HAP-1 (cell line): ENCODE measurements around the gene RNF175.
A peak's percentile ranks its signal among the peaks of the same experiment; 100 is the strongest.

Source experiments
- DNase-seq, 2 experiments: peaks; one replicate each; pipeline ENCODE4 v3.0.0-alpha.2; 2016 to 2020; ENCODE audit warnings: low spot score in 2 of 2
- H3K27me3 ChIP-seq: fragments of 250-450 bp; sonication (Bioruptor Pico); 2 replicates; pipeline ENCODE4 v1.5.1; 2020; ENCODE audit warnings: low read depth, mild to moderate bottlenecking, moderate library complexity
- H3K36me3 ChIP-seq: fragments of 250-450 bp; sonication (Bioruptor Pico); replicated peaks from 2 replicates; pipeline ENCODE4 v1.5.1; 2020; ENCODE audit warnings: mild to moderate bottlenecking
- H3K4me1 ChIP-seq: fragments of 250-450 bp; sonication (Bioruptor Pico); 2 replicates; pipeline ENCODE4 v1.5.1; 2020; ENCODE audit warnings: mild to moderate bottlenecking
- H3K4me3 ChIP-seq: fragments of 250-450 bp; sonication (Bioruptor Pico); 2 replicates; pipeline ENCODE4 v1.5.1; 2020; ENCODE audit warnings: mild to moderate bottlenecking, moderate library complexity
- H3K9me3 ChIP-seq: fragments of 250-450 bp; sonication (Bioruptor Pico); 2 replicates; pipeline ENCODE4 v1.5.1; 2020; ENCODE audit warnings: mild to moderate bottlenecking, moderate library complexity
- in situ Hi-C: fragments of 300-500 bp; cut with MboI; formaldehyde crosslinking; loops from 3 replicates; pipeline ENCODE4 v1.14.3; 2020; ENCODE audit warnings: low sequenced_read_pairs, inconsistent platforms, mixed read lengths

RNF175 gene

DNA sequence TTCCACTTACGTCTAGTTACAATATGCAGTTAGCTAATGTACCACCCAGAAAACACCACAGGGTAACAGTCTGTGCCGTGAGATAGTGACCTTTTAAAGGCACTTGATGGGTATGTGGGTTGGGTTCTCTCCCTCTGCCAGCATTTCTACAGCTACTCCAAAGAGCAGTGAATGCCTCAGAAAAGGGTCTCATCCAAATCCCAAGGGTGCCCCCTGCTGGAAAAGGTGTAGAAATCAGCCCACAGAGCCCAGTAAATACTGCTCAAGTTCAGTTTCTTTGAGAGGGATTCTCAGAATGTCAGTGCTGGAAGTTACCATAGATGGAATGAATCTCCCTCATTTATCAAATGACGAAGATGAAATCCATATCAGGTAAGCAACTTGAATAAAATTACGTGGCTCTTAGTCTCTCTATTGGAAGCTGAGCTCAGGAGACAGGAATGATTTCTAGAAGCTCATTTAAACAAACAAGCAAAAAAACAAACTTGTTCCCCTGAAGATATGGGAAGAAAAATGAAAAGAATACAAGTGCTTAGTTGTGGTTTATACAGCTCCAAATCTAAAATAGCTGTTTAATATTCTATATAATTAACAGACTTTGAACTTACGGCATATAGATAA is 9.5 kb downstream of the RNF175 start:
- in situ Hi-C loops: no loop called here
- peak; percentile 72 to 83 for DNase-seq
- Histone ChIP-seq H3K4me1 (no peaks in the 10 kb centered on the region), H3K27me3 (no peaks in the 10 kb centered on the region), H3K36me3 (no peaks in the 10 kb centered on the region), H3K9me3 (no peaks in the 10 kb centered on the region), H3K4me3 (no peak overlapping the region)

DNA sequence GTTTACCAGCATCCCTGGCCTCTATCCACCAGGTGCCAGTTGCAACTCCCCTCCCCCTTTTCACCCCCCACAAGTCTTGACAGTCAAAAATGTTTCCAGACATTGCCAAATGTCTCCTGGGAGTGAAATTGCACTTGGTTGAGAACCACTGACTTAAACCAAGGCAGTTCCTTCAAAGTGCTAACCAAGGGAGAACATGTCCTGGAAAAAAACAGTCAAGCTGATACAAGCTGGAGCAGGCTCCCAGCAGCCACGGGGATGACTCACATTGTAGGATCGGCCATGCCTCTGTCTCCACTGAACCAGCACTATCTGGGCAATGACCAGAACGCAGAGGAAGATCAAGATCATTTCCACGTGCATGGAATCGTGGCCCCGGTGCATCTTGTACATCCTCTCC is 11.4 kb downstream of the RNF175 start:
- H3K36me3 ChIP-seq: no peaks in the 10 kb centered on the region
- no peak for DNase-seq
- in situ Hi-C loops: no loop called here
- H3K9me3 ChIP-seq: no peaks in the 10 kb centered on the region
- no peaks in the 10 kb centered on the region for H3K27me3 ChIP-seq
- no peaks in the 10 kb centered on the region for H3K4me1 ChIP-seq
- H3K4me3 ChIP-seq: no peak overlapping the region

DNA sequence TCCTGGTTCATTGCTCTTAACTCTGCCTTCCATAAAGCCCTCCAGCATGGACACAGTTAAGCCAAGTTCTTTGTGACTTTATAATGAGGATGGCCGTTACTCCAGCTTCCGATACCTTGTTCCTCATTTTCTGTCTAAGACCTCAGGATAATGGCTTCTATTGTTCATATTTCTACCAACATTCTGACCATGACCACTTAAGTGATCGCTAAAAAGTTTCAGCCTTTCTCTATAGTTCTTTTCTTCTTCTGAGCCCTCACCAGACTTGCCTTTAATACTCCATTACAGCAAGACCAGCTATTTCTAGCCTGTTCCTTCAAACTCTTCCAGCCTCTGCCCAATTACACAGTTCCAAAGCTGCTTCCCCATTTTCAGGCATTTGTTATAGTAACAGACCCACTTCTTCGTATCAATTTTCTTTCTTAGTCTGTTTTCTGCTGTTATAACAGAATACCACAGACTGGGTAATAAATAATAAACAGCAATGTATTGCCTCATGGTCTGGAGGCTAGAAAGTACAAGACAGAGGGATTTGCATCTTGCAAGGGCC is 12.3 kb downstream of the RNF175 start:
- Histone ChIP-seq H3K27me3 (no peaks in the 10 kb centered on the region), H3K4me1 (no peaks in the 10 kb centered on the region), H3K36me3 (no peaks in the 10 kb centered on the region), H3K4me3 (no peak overlapping the region), H3K9me3 (no peaks in the 10 kb centered on the region)
- no peak for DNase-seq
- in situ Hi-C loops: no loop called here

DNA sequence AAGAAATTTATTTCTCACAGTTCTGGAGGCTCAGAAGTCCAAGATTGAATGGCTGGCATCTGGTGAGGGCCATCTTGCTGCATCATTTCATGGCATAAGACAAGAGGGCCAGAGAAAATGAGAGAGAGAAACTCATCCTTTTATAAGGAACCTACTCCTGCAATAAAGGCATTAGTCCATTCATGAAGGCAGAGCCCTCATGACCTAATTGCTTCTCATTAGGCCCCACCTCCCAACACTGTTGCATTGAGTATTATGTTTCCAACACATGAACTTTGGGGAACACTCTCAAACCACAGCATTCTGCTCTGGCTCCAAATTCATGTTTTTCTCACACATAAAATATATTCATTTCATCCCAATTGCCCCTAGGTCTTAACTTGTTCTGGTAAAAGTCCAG is 14.2 kb downstream of the RNF175 start:
- Histone ChIP-seq H3K9me3 (no peaks in the 10 kb centered on the region; the same call in 1 of the 2 replicates), H3K27me3 (no peaks in the 10 kb centered on the region), H3K4me3 (no peak overlapping the region), H3K36me3 (no peaks in the 10 kb centered on the region), H3K4me1 (no peaks in the 10 kb centered on the region)
- DNase-seq: no peak
- in situ Hi-C loops: no loop called here

DNA sequence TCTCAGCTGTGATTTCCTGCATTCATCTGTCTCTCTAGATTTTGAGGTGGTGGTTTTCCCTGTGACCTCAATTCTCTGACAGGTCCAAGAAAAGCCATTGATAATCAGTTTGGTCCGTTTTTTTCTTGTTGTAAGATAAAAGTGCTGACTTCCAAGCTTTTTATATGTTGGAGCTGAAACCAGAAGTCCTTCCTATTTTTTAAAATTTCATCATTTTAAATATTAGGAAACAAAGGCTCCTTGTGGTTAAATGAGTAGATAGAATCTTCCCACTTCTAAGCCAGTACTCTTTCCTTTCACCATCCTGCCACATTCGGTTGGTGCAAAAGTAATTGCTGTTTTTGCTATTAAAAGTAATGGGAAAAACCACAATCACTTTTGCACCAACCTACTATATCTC is 18.3 kb downstream of the RNF175 start:
- DNase-seq: no peak
- in situ Hi-C loops: no loop called here
- Histone ChIP-seq H3K9me3 (no peaks in the 10 kb centered on the region; the same call in 1 of the 2 replicates), H3K4me1 (no peaks in the 10 kb centered on the region), H3K36me3 (no peaks in the 10 kb centered on the region), H3K4me3 (no peak overlapping the region), H3K27me3 (no peaks in the 10 kb centered on the region)

DNA sequence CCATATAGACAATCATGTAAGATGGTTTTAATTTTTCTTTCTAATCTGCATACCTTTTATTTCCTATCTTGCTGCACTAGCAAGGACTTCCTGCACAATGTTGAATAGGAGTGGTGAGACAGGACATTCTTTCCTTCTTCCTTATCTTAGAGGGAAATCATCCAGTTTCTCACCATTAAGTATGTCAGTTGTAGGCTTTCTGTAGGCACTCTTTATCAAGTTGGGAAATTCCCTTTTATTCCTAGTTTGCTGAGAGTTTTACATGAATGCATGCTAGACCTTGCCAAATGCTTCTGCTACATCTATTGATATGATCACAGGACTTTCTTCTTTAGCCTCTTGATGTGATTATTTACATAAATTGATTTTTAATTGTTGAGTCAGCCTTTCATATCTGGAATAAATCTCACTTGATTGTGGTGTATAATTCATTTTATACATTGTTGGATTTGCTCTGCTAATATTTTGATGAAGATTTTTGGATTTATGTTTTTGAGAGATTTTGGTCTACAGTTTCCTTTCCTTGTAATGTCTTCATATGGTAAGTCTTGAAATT is 23.8 kb downstream of the RNF175 start:
- no peaks in the 10 kb centered on the region for H3K4me1 ChIP-seq

DNA sequence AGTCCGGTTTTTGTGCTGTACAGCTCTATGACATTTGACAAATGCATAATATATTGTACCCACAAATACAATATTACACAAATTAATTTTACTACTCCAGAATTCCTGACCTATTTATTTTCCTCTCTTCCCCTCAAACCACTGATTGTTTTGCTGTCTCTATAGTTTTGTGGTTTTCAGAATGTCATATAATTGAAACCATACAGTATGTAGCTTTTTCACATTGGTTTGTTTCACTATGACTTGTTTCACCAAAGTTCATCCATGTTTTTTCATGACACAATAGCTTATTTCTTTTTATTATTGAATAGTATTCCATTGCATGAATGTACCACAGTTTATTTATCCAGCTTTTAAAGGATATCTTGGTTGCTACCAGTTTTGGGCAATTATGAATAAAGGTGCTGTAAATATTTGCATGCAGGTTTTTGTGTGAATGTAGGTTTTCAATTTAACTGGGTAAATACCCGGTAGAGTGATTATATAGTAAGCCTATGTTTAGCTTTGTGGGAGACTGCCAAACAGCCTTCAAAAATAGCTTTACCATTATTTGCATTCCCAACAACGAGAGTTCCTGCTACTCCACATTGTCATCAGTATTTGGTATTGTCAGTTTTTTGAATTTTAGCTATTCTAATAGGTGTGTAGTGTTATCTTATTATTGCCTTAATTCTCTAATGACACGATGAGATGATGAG is 25.9 kb downstream of the RNF175 start:
- H3K27me3 ChIP-seq: no peaks in the 10 kb centered on the region
- no peaks in the 10 kb centered on the region for H3K9me3 ChIP-seq
- in situ Hi-C loops: no loop called here
- H3K4me1 ChIP-seq: no peaks in the 10 kb centered on the region
- H3K36me3 ChIP-seq: no peaks in the 10 kb centered on the region
- DNase-seq: no peak
- no peak overlapping the region for H3K4me3 ChIP-seq

More for the DNA sequence above, 23.8 kb downstream of the RNF175 start:
- Histone ChIP-seq H3K36me3 (no peaks in the 10 kb centered on the region), H3K9me3 (no peaks in the 10 kb centered on the region; the same call in 1 of the 2 replicates), H3K4me3 (no peak overlapping the region), H3K27me3 (no peaks in the 10 kb centered on the region)
- DNase-seq: no peak
- in situ Hi-C loops: no loop called here

DNA sequence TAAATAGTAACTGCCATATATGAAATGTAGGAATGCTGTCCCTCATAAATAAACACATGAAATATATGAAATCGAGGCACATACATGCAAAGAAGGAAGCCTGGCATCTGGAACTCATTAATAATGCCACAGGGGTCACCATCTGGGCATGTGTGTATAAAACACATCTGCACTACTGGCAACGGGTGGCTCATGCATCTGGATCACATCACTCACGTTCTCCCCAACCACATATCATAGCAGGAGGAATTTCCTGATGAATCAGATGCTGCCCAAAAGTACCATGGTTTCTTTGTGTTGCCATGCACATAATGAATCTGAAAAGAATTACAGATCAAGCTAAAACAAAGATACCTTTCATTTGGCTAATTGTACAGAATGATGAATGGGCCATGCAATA is 28.6 kb downstream of the RNF175 start:
- in situ Hi-C loops: no loop called here
- H3K27me3 ChIP-seq: no peaks in the 10 kb centered on the region
- no peaks in the 10 kb centered on the region for H3K4me1 ChIP-seq
- H3K9me3 ChIP-seq: no peaks in the 10 kb centered on the region
- no peak for DNase-seq
- H3K36me3 ChIP-seq: no peaks in the 10 kb centered on the region
- H3K4me3 ChIP-seq: no peak overlapping the region

DNA sequence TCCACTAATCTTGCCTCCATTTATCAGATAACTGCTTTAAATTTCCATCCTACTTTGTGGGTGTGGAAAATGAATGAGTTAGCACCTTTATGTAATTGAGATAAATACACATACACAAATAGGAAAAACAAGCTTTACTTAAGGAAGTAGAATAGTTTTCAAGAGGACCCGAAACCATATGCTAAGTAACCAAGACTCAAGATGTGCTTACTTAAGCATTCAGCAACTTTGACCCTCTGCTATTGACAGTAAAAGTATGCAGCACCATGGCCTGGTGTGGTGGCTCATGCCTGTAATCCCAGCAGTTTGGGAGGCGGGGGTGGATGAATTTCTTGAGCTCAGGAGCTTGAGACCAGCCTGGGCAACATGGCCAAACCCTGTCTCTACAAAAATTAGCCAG is 29.9 kb downstream of the RNF175 start:
- no peaks in the 10 kb centered on the region for H3K27me3 ChIP-seq
- in situ Hi-C loops: no loop called here
- no peaks in the 10 kb centered on the region for H3K36me3 ChIP-seq
- no peak for DNase-seq
- no peak overlapping the region for H3K4me3 ChIP-seq
- H3K9me3 ChIP-seq: no peaks in the 10 kb centered on the region
- no peaks in the 10 kb centered on the region for H3K4me1 ChIP-seq

DNA sequence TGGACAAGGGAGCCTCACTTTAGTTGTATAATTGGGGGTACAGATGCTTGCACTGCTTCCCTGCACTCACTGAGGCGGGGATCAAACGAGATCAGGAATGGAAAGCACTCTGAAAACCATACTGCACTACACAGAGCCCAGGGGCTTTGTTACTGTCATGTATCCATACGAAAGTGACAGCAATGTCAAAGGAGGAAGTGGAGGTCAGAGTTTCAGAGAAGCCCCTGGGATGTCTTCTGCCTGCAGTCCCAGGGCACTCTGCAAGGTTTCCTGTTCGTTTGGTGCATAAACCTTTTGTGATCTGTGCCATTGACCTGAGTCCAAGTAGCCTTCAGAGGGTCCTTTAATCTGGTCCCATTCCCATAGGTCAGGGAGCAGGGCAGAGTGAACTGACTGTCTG is 31.2 kb downstream of the RNF175 start:
- in situ Hi-C loops: no loop called here
- no peaks in the 10 kb centered on the region for H3K36me3 ChIP-seq

DNA sequence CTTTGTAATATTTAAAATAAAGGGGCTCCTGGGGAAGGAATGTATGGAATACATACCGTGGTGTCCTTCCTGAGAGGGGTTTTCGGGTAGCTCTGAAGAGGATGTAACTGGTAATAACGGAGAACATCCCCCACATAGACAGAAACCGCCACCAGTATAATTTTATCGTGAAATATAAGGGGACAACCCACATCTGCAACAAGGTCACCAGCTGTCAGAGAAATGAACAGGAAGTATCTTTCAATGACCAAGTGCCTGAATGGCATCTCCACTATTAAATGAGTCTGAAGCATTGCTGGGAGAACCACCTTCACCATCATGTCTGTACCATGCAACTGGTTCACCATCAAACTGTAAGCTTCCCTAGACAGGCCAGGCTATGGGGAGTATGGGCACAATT is 31.7 kb downstream of the RNF175 start:
- Histone ChIP-seq H3K4me3 (no peak overlapping the region), H3K9me3 (no peaks in the 10 kb centered on the region), H3K27me3 (no peaks in the 10 kb centered on the region), H3K4me1 (no peaks in the 10 kb centered on the region), H3K36me3 (no peaks in the 10 kb centered on the region)
- DNase-seq: no peak
- in situ Hi-C loops: no loop called here

More for the DNA sequence above, 31.2 kb downstream of the RNF175 start:
- H3K4me1 ChIP-seq: no peaks in the 10 kb centered on the region
- no peaks in the 10 kb centered on the region for H3K27me3 ChIP-seq
- DNase-seq: no peak
- H3K4me3 ChIP-seq: no peak overlapping the region
- no peaks in the 10 kb centered on the region for H3K9me3 ChIP-seq

DNA sequence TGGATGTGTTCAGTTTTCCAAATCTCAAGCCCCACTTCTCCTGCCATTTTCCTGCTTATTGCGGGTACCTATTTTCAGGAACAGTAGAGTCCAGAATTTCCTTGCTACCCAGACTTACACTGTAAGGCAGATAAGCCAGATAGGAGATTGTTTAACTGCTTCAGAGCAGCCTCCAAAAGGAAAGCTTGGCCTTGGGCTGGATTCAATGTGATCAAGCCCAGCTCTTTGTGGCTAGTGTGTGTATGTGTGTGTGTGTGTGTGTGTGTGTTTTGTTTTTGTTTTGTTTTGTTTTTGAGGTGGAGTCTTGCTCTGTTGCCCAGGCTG is 34.0 kb downstream of the RNF175 start:
- Histone ChIP-seq H3K4me3 (no peak overlapping the region), H3K36me3 (no peaks in the 10 kb centered on the region), H3K4me1 (no peaks in the 10 kb centered on the region), H3K27me3 (no peaks in the 10 kb centered on the region), H3K9me3 (no peaks in the 10 kb centered on the region)
- in situ Hi-C loops: no loop called here
- DNase-seq: no peak

DNA sequence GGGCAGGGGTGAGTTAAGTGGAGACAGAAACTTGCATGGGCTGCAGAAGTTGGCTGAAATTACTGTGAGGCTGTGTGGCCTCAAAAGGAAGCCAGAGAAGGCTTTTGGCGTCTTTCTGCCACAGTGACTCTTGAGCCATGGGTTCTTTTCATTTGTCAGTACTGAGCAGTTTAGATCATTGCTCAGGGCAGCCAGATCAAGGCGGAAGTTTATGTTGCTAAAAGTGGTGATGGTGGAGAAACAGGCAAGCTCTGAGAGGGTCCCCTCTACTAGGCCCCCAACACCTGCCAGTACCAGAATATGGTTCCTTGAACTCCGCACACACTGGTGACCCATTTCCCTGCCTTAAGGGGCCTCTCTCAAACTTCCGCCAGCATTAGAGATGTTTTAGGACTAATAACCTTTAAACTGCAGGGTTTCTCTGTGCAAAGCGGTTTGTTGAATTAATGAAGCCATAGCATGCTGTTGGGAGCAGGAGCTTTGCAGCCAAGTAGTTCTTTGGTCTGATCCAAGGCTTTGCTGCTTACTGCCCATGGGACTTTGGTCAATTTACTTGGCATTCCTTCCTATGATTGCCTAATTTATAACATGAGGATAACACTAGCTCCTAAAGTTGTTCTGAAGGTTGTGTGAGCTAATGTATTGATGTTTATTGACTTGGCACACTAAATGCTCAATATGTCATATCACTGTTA is 34.5 kb downstream of the RNF175 start:
- H3K4me1 ChIP-seq: no peaks in the 10 kb centered on the region
- H3K27me3 ChIP-seq: no peaks in the 10 kb centered on the region
- no peaks in the 10 kb centered on the region for H3K9me3 ChIP-seq
- DNase-seq: no peak
- H3K4me3 ChIP-seq: no peak overlapping the region
- H3K36me3 ChIP-seq: no peaks in the 10 kb centered on the region
- in situ Hi-C loops: no loop called here

DNA sequence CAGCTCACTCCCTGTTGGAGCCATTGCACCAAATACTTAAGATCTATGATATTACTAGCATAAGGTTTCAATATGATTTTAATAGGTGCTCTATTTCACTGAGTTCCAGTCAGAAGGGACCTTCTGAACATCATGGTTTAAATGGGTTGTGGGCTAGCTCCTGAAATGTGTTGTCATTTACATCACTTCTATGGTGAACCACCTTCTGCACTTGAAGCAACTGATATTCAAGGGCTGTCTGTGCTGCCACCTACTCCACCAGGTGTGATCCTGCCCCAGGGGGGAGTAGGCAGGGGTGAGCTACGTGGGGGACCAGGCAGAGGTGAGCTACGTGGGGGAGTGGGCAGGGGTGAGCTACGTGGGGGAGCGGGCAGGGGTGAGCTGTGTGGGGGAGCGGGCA is 35.2 kb downstream of the RNF175 start:
- Histone ChIP-seq H3K4me3 (no peak overlapping the region), H3K4me1 (no peaks in the 10 kb centered on the region), H3K9me3 (no peaks in the 10 kb centered on the region), H3K27me3 (no peaks in the 10 kb centered on the region), H3K36me3 (no peaks in the 10 kb centered on the region)
- no peak for DNase-seq
- in situ Hi-C loops: no loop called here
